ENCODE measurements around the gene EML6.

DNA sequence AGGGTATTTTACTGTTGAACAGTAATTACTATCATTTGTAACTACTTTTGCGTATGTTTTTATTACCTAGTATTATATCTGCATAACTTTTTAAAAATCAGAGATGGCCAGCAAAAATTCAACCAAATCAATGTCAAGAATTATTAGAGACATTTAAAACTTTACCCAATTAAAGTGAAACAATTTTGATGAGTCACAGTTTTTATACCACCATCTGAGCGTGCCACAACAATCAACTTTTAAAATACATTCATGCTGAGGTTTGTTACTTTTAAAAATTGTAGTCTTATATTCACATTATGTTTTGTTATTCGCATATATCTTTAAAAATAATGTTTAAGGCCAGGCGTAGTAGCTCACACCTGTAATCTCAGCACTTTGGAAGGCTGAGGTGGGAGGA lies 211.9 kb downstream of the EML6 start:
- TF ChIP-seq CTCF (conservative IDR thresholded peaks at IDR 0.05; ENCODE audit: low read length) (no peak), EZH2phosphoT487 (IDR thresholded peaks at IDR 0.05; ENCODE audit: borderline replicate concordance) (no peak)
